ENCODE data around the gene RAB30.
"Not testable (repeated sequence)": the region's sequence is repeated elsewhere in the genome, so short reads cannot be mapped to it uniquely, and the experiment has no call there.

RAB30 gene

DNA sequence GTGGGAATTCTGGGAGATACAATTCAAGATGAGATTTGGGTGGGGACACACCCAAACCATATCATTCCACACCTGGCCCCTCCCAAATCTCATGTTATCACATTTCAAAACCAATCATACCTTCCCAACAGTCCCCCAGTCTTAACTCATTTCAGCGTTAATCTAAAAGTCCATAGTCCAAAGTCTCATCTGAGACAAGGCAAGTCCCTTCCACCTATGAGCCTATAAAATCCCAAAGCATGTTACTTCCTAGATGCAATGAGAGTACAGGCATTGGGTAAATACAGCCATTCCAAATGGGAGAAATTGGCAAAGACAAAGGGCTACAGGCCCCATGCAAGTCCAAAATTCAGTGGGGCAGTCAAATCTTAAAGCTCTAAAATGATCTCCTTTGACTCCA is 128.3 kb downstream of the RAB30 start:
- not testable (repeated sequence) for DNase-seq (ENCODE audit: low read depth)

DNA sequence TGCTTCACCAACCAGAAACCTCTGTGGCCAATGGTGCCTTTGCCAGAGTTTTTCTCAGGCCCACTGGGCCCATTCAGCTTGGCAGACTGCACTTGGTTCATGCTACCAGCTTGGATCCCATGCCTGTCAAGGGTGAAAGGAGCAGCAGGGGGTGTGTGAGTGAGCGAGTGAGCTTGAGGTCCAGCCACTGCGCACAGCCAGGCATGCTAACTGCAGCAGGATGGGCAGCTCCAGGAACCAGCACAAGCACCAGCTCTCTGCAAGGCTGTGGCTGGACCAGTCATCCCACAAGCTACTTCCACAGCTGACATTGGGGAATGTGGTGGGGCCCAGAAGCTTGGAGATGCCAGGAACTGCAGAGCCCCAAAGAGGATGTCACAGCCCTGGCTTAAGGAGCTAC is 129.3 kb downstream of the RAB30 start:
- DNase-seq (ENCODE audit: low read depth), result no peak

- DNase-seq (ENCODE audit: low read depth), result no peak
Observed at GRCh38 chr11:82939456-82939855, 132.2 kb downstream of the RAB30 start.

DNA sequence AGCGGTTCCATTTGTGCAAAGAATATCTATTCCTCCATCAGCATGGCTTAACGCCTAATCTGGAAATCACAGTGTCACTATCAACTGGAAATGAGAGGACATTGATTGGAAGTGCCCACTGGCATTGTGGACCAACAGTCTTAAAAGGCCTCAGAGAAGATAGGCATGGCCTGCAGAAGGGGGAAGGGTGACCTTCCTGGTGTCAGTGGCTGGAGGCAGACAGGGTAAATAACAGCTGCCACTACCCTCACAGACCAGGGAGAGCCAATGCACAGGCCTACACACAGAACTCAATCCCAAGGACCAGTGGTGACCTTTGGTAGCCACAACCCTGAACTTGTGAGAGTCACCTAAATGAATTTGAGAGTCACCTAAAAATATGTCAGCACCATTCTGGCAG is 134.1 kb downstream of the RAB30 start:
- no peak for DNase-seq (ENCODE audit: low read depth)

DNA sequence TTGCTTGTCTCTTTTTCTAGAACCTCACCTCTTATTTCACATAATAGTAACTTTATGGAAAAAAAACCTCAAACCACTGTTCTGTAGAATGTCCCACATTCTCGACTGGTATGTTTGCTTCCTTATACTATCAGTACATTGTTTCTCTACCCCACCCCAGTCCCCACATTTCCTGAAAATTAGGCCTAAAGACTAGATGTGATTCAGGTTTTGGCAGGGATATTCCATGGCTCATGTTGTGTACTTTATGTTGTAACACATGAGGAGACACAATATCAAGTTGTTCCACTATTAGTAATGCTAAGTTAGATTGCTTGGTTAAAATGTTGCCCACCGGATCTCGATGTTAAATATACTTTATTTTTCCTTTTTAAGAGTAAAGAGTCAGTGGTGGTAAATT is 135.4 kb downstream of the RAB30 start:
- DNase-seq (ENCODE audit: low read depth), result no peak

- no peak for DNase-seq (ENCODE audit: low read depth)
Observed at GRCh38 chr11:82932564-82932963, 139.1 kb downstream of the RAB30 start.

- DNase-seq (ENCODE audit: low read depth), result no peak
Observed at GRCh38 chr11:82930734-82931133, 141.0 kb downstream of the RAB30 start.

- DNase-seq (ENCODE audit: low read depth), result no peak
Observed at GRCh38 chr11:82930229-82930628, 141.5 kb downstream of the RAB30 start.

DNA sequence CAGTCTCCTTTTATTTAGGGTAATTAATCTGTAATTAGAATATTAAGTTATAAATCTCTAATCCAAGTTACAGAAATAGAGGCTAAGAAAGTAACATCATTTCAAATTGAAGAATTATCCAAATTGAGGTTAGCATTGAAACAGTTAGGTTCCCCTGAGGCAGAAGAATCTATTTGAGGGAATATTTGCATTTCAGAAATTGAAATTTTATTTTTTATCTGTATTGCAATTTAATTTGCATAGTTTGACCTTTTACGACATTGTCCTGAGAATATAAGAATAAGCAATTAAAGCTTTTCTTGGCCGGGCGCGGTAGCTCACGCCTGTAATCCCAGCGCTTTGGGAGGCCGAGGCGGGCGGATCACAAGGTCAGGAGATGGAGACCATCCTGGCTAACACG is 142.6 kb downstream of the RAB30 start:
- DNase-seq (ENCODE audit: low read depth), result no peak

DNA sequence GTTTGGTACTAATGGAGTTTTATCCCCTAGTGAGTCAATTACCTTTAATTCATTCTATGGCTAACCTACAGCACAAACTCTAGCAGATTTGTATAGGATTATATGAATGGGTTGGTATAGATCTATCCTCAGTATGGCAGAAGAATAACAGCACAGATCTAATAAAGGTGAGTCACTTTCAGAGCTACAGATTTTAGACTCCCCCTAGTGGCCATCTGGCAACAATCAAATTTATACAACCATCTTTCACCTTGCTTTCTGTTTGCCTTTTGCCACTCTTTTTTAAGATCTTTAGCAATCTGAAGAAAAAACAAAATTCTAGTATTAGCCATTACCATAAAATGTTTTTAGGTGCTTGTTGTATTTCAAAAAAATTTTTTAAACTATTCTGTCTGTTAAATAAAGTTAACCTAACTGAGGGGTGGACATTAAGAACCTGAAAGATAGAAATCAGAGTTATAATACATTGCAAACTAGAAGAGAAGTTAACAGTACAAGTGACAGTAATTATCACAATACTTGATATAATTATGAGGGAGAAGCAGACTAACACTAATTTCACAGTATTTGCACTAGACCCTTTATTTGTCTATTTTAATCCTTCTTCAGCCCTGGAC is 144.3 kb downstream of the RAB30 start:
- no peak for DNase-seq (ENCODE audit: low read depth)

DNA sequence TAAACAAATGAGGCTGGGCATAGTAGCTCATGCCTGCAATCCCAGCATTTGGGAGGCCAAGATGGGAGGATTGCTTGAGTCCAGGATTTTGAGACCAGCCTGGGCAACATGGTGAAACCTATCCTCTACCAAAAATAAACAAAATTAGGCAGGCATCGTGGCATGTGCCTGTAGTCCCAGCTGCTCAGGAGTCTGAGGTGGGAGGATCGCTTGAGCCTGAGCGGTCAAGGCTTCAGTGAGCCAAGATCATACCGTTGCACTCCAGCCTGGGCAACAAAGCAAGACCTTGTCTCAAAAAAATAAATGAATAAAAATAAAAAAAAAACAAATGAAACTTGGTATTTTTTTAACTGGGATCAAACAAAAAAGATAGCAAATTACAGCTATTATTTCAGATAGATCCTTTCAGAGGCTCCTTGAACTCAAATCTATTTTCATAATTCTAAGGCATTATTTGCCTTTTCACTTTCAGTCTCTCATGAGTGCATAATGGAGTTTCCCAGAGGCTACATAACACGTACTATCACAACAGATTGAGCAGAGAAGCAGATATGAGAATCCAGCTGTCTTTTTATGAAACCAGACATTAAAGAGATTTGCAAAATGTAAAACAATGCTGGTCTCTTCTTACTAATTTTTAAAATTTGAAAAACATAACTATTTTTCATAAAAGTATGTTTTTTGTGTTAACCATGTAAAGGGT is 147.0 kb downstream of the RAB30 start:
- no peak for DNase-seq (ENCODE audit: low read depth)

All from stimulated activated CD8-positive, alpha-beta memory T cell treated with anti-CD3 and anti-CD28 coated beads, Interleukin-15, amount 100 ng/mL, for 24 hours (primary cell).